ENCODE results near the gene TRIM65. TPM values are rescaled to one million over a fixed set of nuclear protein-coding genes. Genes with fewer than 3 reads are reported as not detected.
A peak's percentile ranks its signal among the peaks of the same experiment; 100 is the strongest.

The TRIM65 gene
- total RNA-seq, 4 donors from 2014 or later = 14.0 to 22.7 (median 16.9) TPM

- H3K27ac ChIP-seq = peak within 1 kb of the TSS; percentile 65 to 82 (median 68)
- peaks cover 0 to 11% (median 3%) of the 10 kb centered on the region in 4 donors for H3K4me1 ChIP-seq
- H3K4me3 ChIP-seq = peak within 1 kb of the TSS; percentile 64 to 87 (median 76)
- H3K36me3 ChIP-seq = peaks cover 0 to 18% (median 0%) of the 10 kb centered on the region in 3 donors
- peak; percentile 88 to 96 (median 96) for DNase-seq
- H3K9me3 ChIP-seq = no peaks in the 10 kb centered on the region
- no peaks in the 10 kb centered on the region for H3K27me3 ChIP-seq
- TF ChIP-seq POLR2A (IDR thresholded peaks at IDR 0.05) = peak; percentile 64 to 76
- TF ChIP-seq CTCF (IDR thresholded peaks at IDR 0.05) = peak in 3 of 6 experiments; percentile 16 to 26 (median 20)
Measured at GRCh38 chr17:75940727-75941441, 44.1 kb upstream of the TRIM65 start, which contains the start of gene FBF1. TSS of gene FBF1 (minus strand) at chr17:75941042. CDS start at chr17:75938149, 2,893 bp downstream.

- Histone ChIP-seq H3K27ac (no peak overlapping the region), H3K27me3 (no peaks in the 10 kb centered on the region), H3K36me3 (no peaks in the 10 kb centered on the region), H3K4me1 (peaks cover 0 to 11% (median 3%) of the 10 kb centered on the region in 4 donors), H3K4me3 (no peak overlapping the region), H3K9me3 (no peaks in the 10 kb centered on the region)
- no peak for TF ChIP-seq CTCF (IDR thresholded peaks at IDR 0.05)
- no peak for TF ChIP-seq POLR2A (IDR thresholded peaks at IDR 0.05)
- no peak for DNase-seq
Measured at GRCh38 chr17:75937652-75938051, 40.9 kb upstream of the TRIM65 start.

- H3K4me3 ChIP-seq = no peak overlapping the region
- H3K9me3 ChIP-seq = no peaks in the 10 kb centered on the region
- H3K27me3 ChIP-seq = no peaks in the 10 kb centered on the region
- no peaks in the 10 kb centered on the region for H3K4me1 ChIP-seq
- no peaks in the 10 kb centered on the region for H3K36me3 ChIP-seq
- TF ChIP-seq CTCF (IDR thresholded peaks at IDR 0.05) = no peak
- TF ChIP-seq POLR2A (IDR thresholded peaks at IDR 0.05) = no peak
- no peak for DNase-seq
- no peak overlapping the region for H3K27ac ChIP-seq
Measured at GRCh38 chr17:75933808-75934207, 37.1 kb upstream of the TRIM65 start.

- no peak overlapping the region for H3K4me3 ChIP-seq
- no peaks in the 10 kb centered on the region for H3K27me3 ChIP-seq
- H3K9me3 ChIP-seq = no peaks in the 10 kb centered on the region
Measured at GRCh38 chr17:75932852-75933251, 36.1 kb upstream of the TRIM65 start.

GRCh38 chr17:75931062-75931461 is 34.3 kb upstream of the TRIM65 start:
- no peak for DNase-seq
- no peak overlapping the region for H3K4me3 ChIP-seq

More at GRCh38 chr17:75932852-75933251, 36.1 kb upstream of the TRIM65 start:
- Histone ChIP-seq H3K36me3 (no peaks in the 10 kb centered on the region), H3K27ac (no peak overlapping the region), H3K4me1 (no peaks in the 10 kb centered on the region)
- no peak for DNase-seq
- no peak for TF ChIP-seq POLR2A (IDR thresholded peaks at IDR 0.05)
- TF ChIP-seq CTCF (IDR thresholded peaks at IDR 0.05) = no peak

More at GRCh38 chr17:75931062-75931461, 34.3 kb upstream of the TRIM65 start:
- Histone ChIP-seq H3K4me1 (peaks cover 0 to 6% (median 0%) of the 10 kb centered on the region in 4 donors), H3K9me3 (no peaks in the 10 kb centered on the region), H3K36me3 (no peaks in the 10 kb centered on the region), H3K27ac (no peak overlapping the region), H3K27me3 (no peaks in the 10 kb centered on the region)
- TF ChIP-seq POLR2A (IDR thresholded peaks at IDR 0.05) = no peak
- no peak for TF ChIP-seq CTCF (IDR thresholded peaks at IDR 0.05)
